Measurements from ENCODE around the gene MRPS18B.

The MRPS18B gene

DNA sequence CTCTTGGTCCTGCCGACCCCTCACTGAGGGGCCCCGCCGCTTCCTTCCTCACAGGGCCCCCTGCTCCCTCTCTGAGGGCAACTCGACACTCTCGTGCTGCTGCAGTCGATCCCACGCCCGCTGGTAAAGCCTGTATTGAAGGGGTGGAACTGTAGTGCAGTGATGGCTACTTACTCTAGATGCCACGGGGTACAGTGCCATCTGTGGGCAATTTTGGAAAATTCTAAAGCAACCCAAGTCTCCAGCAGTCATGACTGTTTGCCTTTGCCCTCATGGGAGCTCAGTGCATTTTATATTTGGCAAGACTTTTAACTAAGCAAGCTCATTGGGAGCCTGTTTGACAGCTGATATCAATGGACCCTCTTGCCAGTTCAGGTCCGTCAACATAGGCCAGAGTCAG is 22.8 kb downstream of the MRPS18B start:
- Histone ChIP-seq H3K4me3 (no peak overlapping the region), H3K27ac (no peak overlapping the region)
- no peak for DNase-seq (ENCODE audit: low spot score)
- TF ChIP-seq, protein P1, sequence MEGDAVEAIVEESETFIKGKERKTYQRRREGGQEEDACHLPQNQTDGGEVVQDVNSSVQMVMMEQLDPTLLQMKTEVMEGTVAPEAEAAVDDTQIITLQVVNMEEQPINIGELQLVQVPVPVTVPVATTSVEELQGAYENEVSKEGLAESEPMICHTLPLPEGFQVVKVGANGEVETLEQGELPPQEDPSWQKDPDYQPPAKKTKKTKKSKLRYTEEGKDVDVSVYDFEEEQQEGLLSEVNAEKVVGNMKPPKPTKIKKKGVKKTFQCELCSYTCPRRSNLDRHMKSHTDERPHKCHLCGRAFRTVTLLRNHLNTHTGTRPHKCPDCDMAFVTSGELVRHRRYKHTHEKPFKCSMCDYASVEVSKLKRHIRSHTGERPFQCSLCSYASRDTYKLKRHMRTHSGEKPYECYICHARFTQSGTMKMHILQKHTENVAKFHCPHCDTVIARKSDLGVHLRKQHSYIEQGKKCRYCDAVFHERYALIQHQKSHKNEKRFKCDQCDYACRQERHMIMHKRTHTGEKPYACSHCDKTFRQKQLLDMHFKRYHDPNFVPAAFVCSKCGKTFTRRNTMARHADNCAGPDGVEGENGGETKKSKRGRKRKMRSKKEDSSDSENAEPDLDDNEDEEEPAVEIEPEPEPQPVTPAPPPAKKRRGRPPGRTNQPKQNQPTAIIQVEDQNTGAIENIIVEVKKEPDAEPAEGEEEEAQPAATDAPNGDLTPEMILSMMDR (IDR thresholded peaks at IDR 0.05), result no peak

DNA sequence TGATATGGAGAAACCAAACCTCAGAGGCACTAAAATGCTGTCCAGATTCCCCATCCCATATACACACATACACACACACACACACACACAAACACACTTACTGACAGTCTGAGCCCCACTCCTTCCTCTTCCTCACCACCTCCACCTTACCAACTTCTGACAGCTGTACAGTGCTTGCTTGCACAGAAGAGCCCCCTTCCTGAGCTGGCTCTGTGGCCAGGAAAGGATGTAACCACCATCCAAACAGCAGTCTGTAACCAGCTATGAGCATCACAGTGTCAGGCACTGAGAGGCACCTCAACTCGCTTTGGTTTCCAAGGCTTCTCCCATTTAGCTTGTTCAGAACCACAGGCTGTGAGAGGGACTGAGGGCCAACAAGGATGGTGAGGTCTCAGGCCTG is 23.4 kb downstream of the MRPS18B start:
- DNase-seq (ENCODE audit: low spot score), result no peak
- H3K27ac ChIP-seq, result no peak overlapping the region
- H3K4me3 ChIP-seq, result no peak overlapping the region
- TF ChIP-seq, protein P1 (IDR thresholded peaks at IDR 0.05), result no peak

DNA sequence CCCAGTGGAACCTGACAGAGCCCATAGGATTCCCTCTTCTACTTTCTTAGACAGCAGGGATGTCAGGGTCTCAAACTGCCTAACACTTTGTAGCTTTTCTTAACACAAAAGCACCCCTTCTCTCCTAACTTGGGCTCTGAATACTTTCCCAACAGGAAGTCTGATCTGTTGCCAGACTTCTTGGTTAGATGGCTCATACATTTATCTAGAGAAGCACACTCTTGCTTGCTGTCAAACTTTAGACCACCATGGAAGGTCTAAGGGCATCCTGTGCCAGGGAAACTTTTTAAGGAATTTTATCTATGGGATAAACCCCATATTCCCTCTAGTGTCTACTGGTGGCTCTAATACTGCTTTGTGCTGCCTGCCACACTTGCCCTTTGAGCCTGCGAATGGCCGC is 26.0 kb downstream of the MRPS18B start:
- no peak for DNase-seq (ENCODE audit: low spot score)
- H3K27ac ChIP-seq, result no peak overlapping the region
- no peak overlapping the region for H3K4me3 ChIP-seq
- TF ChIP-seq, protein P1 (IDR thresholded peaks at IDR 0.05), result no peak

DNA sequence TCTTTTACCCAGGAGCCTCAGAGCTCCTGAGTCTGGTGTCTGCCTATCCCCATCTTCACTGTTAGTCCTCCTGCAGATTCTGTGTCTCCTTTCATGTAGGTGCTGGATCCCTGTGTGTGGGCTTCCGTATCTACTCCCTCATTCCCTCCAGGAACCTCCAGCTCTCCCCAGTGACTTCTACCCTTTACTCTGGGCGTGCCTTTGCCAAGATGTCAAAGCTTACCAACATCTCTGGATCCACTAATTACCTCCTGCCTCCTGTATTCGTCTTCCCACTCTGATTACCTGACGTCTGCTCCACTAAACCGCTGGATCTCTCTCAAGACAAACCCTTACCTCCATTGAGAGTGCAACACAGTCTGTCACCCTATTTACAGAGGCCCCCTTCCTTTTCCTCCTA is 27.1 kb downstream of the MRPS18B start:
- H3K27ac ChIP-seq, result no peak overlapping the region
- TF ChIP-seq, protein P1 (IDR thresholded peaks at IDR 0.05), result no peak
- DNase-seq (ENCODE audit: low spot score), result no peak

DNA sequence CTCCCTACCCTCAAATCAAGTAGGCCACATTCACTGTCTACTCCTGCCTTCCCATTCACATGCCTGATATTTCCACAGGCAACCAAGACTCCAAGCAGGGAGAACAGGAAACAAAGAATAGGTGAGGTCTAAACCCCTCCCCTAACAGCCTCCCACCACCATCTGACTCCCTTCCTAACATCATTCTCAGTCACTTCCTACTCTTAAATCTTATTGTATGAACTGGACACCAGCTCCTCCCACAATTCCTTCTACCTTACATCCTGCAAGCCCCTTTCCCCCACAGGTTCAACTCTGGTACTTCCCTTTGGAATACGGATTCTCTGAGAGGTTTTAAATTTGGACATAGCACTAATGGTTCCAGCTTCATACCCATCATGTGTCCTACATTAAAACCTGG is 28.3 kb downstream of the MRPS18B start:
- no peak for DNase-seq (ENCODE audit: low spot score)
- H3K27ac ChIP-seq, result no peak overlapping the region
- TF ChIP-seq, protein P1 (IDR thresholded peaks at IDR 0.05), result no peak
- no peak overlapping the region for H3K4me3 ChIP-seq

More for the DNA sequence above, 27.1 kb downstream of the MRPS18B start:
- no peak overlapping the region for H3K4me3 ChIP-seq

DNA sequence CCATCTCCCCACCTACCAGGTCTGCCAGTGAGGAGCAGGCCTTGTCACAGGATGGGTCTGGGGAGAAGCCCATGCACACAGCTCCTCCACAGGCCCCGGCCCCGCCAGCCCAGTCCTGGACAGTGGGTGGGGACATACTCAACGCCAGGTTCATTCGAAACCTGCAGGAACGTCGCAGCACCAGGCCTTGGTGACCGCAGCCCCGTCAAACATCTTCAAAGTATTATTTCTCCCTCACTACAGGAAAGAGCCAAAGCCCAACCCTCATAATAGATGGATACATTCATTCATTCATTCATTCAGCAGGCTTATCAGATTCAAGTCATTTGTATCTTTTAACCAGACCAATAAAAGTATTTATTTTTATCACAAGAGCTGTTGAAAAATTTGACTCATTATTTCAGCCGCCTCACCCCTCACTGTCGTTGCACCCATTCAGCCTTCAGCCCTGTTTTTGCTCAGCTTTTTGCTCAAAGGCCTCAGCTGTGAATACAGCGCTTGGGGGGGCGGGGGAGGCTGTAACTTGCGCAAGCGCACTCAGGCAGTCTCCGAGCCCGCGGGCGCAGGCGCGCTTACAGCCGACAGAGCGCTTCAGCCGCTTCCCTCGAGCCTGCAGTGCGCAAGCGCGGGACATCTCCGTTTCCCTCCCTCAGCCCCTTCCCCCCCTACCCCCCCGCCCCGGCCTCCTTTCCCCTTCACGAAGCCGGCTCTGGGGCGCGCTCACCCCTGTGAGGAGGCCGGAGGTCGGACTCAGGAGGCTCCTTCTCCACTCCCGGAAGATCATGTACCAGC is 29.0 kb downstream of the MRPS18B start, which contains the start of gene C6orf136:
Gene C6orf136, plus strand, starts transcription at position 684 of the 792 bp plus-strand sequence. Its CDS starts 99 bp downstream, at position 783.
- peak within 1 kb of the TSS; percentile 70 to 96 for H3K27ac ChIP-seq
- TF ChIP-seq, protein P1 (IDR thresholded peaks at IDR 0.05), result no peak
- peak within 1 kb of the TSS; percentile 100 for H3K4me3 ChIP-seq
- peak; percentile 89 for DNase-seq (ENCODE audit: low spot score)
